ACC112 (cell line): ENCODE measurements around the gene MRPS34.

Experiments used
- H2AFZ ChIP-seq: fragments of 200-600 bp; sonication (generic); one replicate; pipeline ENCODE4 v1.6.0; 2017; ENCODE audit warnings: antibody characterized with exemption, low read length; ENCODE audit not compliant: unreplicated experiment
- H3K27ac ChIP-seq: fragments of 200-600 bp; sonication (generic); 2 replicates; pipeline ENCODE4 v1.5.1; 2014; ENCODE audit warnings: low read depth, mild to moderate bottlenecking, antibody characterized with exemption, low read length, moderate library complexity
- H3K27me3 ChIP-seq: fragments of 200-600 bp; sonication (generic); 2 replicates; pipeline ENCODE4 v1.6.1; 2014; ENCODE audit warnings: mild to moderate bottlenecking, antibody characterized with exemption, low read length, moderate library complexity, mixed read lengths; ENCODE audit not compliant: insufficient read depth
- H3K36me3 ChIP-seq: fragments of 200-600 bp; sonication (generic); 2 replicates; pipeline ENCODE4 v1.6.1; 2016; ENCODE audit warnings: mild to moderate bottlenecking, antibody characterized with exemption, low read length, moderate library complexity, mixed read lengths; ENCODE audit not compliant: insufficient read depth
- H3K4me1 ChIP-seq: fragments of 200-600 bp; sonication (generic); one replicate; pipeline ENCODE4 v1.6.1; 2016; ENCODE audit warnings: low read length, mixed read lengths; ENCODE audit not compliant: insufficient read depth, unreplicated experiment, control insufficient read depth
- H3K4me3 ChIP-seq: fragments of 200-600 bp; sonication (generic); 2 replicates; pipeline ENCODE4 v1.5.1; 2014; ENCODE audit warnings: mild to moderate bottlenecking, low read depth, low read length
- H3K79me2 ChIP-seq: fragments of 200-600 bp; sonication (generic); one replicate; pipeline ENCODE4 v1.6.0; 2016; ENCODE audit warnings: low read length; ENCODE audit not compliant: control insufficient read depth, unreplicated experiment, insufficient read depth

MRPS34 gene

GRCh38 chr16:1794908-1795666 lies 22.2 kb upstream of the MRPS34 start:
- Histone ChIP-seq H3K4me3 (no peak overlapping the region), H3K27me3 (no peaks in the 10 kb centered on the region), H3K4me1 (no peaks in the 10 kb centered on the region), H2AFZ (no peak overlapping the region), H3K36me3 (no peaks in the 10 kb centered on the region), H3K79me2 (no peaks in the 10 kb centered on the region), H3K27ac (no peak overlapping the region)

GRCh38 chr16:1794221-1794871 lies 21.4 kb upstream of the MRPS34 start:
- Histone ChIP-seq H3K36me3 (no peaks in the 10 kb centered on the region), H2AFZ (no peak overlapping the region), H3K27ac (no peak overlapping the region)

GRCh38 chr16:1793578-1794220 lies 20.8 kb upstream of the MRPS34 start, which contains the start of gene IGFALS:
IGFALS (minus strand) TSS chr16:1793705; CDS start chr16:1793652, 53 bp downstream.
- H3K4me3 ChIP-seq = no peak within 1 kb of the TSS
- H2AFZ ChIP-seq = no peak within 1 kb of the TSS
- H3K4me1 ChIP-seq = no peaks in the 10 kb centered on the region
- no peak within 1 kb of the TSS for H3K27ac ChIP-seq
- H3K27me3 ChIP-seq = no peaks in the 10 kb centered on the region
- peaks cover 2% of the 10 kb centered on the region for H3K79me2 ChIP-seq
- H3K36me3 ChIP-seq = no peaks in the 10 kb centered on the region

More at GRCh38 chr16:1794221-1794871, 21.4 kb upstream of the MRPS34 start:
- H3K27me3 ChIP-seq = no peaks in the 10 kb centered on the region
- H3K4me3 ChIP-seq = no peak overlapping the region
- H3K79me2 ChIP-seq = peaks cover 1% of the 10 kb centered on the region
- H3K4me1 ChIP-seq = no peaks in the 10 kb centered on the region

- H3K4me1 ChIP-seq = no peaks in the 10 kb centered on the region
- no peaks in the 10 kb centered on the region for H3K27me3 ChIP-seq
- no peaks in the 10 kb centered on the region for H3K36me3 ChIP-seq
- H3K79me2 ChIP-seq = peaks cover 2% of the 10 kb centered on the region
- no peak overlapping the region for H3K4me3 ChIP-seq
- H2AFZ ChIP-seq = no peak overlapping the region
- H3K27ac ChIP-seq = no peak overlapping the region
Observed at GRCh38 chr16:1792836-1793577, 20.1 kb upstream of the MRPS34 start.

GRCh38 chr16:1791943-1792812 lies 19.2 kb upstream of the MRPS34 start:
- H3K4me3 ChIP-seq = no peak overlapping the region
- no peak overlapping the region for H2AFZ ChIP-seq
- no peak overlapping the region for H3K27ac ChIP-seq
- H3K27me3 ChIP-seq = no peaks in the 10 kb centered on the region
- peaks cover 4% of the 10 kb centered on the region for H3K79me2 ChIP-seq
- H3K36me3 ChIP-seq = no peaks in the 10 kb centered on the region
- no peaks in the 10 kb centered on the region for H3K4me1 ChIP-seq

DNA sequence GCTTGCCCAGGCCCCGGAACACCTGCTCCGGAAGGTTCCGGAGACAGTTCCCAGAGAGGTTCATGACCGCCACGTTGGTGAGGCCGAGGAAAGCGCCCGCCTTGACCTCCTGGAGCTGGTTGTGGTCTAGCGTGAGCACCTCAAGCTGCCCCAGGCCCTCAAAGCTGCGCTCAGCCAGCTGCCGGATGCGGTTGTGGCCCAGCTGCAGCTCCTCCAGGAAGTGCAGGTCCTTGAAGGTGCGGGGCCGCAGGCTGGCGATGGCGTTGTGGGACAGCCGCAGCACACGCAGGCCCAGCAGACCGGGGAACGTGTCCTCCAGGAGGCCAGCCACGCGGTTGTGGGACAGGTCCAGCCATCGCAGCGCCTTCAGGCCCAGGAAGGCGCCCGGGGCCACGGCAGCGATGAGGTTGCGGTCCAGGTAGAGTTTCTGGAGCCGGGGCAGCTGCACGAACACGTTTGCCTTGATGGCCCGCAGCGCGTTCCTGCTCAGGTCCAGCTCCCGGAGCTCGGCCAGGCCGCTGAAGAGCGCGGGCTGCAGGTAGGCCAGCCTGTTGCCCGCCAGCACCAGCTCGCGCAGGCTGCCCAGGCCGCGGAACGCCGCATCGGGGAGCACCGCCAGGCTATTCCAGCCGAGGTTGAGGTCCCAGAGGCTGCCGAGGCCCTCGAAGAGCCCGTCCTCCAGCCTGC lies 18.5 kb upstream of the MRPS34 start:
- Histone ChIP-seq H3K4me3 (no peak overlapping the region), H3K27me3 (no peaks in the 10 kb centered on the region), H3K4me1 (no peaks in the 10 kb centered on the region), H3K79me2 (peaks cover 11% of the 10 kb centered on the region), H2AFZ (no peak overlapping the region), H3K36me3 (no peaks in the 10 kb centered on the region), H3K27ac (no peak overlapping the region)

DNA sequence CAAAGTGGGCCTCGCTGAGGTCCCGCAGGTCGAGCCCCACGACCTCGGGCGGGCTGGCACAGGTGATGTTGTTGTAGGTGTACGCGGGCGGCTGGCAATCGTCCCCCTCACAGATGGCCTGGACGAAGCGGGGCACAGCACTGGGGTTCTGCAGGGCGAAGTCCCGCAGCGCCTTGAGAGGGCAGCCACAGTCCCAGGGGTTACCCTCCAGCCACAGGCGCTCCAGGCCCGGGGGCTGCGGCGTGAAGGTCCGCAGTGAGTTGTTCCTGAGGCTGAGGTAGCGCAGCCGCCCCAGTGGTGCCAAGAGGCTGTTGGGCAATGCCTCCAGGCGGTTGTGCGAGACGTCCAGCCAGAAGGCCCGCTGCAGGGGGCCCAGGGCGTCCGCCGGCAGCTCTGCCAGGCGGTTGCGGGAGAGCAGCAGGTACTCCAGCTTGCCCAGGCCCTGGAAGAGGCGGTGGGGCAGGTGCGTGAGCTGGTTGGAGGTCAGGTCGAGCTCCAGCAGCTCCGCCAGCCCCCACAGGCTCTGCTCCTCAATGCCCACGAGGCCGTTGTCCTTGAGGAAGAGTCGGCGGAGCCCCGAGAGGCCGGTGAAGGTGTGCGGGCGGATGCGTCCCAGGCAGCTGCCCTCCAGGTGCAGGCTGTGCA lies 17.8 kb upstream of the MRPS34 start:
- Histone ChIP-seq H3K36me3 (no peaks in the 10 kb centered on the region), H2AFZ (no peak overlapping the region), H3K27ac (no peak overlapping the region), H3K79me2 (peaks cover 17% of the 10 kb centered on the region), H3K27me3 (no peaks in the 10 kb centered on the region), H3K4me1 (no peaks in the 10 kb centered on the region), H3K4me3 (no peak overlapping the region)

GRCh38 chr16:1790261-1790610 lies 17.3 kb upstream of the MRPS34 start:
- Histone ChIP-seq H3K27me3 (no peaks in the 10 kb centered on the region), H3K4me3 (no peak overlapping the region), H2AFZ (no peak overlapping the region), H3K36me3 (no peaks in the 10 kb centered on the region), H3K79me2 (peaks cover 21% of the 10 kb centered on the region), H3K4me1 (no peaks in the 10 kb centered on the region), H3K27ac (no peak overlapping the region)

DNA sequence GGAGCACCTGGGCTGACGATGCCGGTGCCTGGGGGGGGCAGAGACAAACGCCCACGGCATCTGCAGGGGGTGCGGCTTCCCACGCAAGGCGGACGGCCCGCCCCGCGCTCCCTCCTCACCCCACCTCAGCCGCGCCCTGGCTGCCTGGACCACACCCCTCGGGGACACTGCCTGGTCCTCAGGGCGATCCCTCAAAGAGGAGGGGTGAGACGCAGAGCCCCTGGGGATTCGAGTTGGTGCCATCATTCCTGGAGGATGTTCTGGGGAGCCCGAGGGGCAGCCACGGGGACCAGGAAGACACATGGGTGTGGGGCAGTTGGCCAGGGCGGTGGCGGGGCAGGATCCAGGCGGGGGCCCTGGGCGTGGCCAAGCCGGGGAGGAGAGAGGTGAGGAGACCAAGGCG lies 16.7 kb upstream of the MRPS34 start:
- H3K36me3 ChIP-seq = no peaks in the 10 kb centered on the region
- H3K79me2 ChIP-seq = peaks cover 26% of the 10 kb centered on the region
- no peak overlapping the region for H2AFZ ChIP-seq
- H3K4me1 ChIP-seq = no peaks in the 10 kb centered on the region
- no peak overlapping the region for H3K27ac ChIP-seq
- no peak overlapping the region for H3K4me3 ChIP-seq
- H3K27me3 ChIP-seq = no peaks in the 10 kb centered on the region
